CD4-positive, alpha-beta T cell (primary cell): ENCODE data around the gene HK3. TPM values are rescaled to one million over a fixed set of nuclear protein-coding genes. Genes with fewer than 3 reads are reported as not detected.

Experiments
- ATAC-seq: fragments of 200-7000 bp; cut with Tn5 transposase; one replicate; pipeline ENCODE4 v1.10.0; 2022; ENCODE audit warnings: mild to moderate bottlenecking; ENCODE audit not compliant: poor library complexity
- CTCF ChIA-PET: fragments of 350-600 bp; sonication (Branson Sonifier 250); formaldehyde crosslinking; loops from one replicate; lab custom pipeline; 2021; ENCODE audit warnings: antibody characterized with exemption, inconsistent platforms; lab: Charles Lee
- POLR2A ChIA-PET: fragments of 350-600 bp; sonication (Branson Sonifier 250); formaldehyde crosslinking; loops from one replicate; lab custom pipeline; 2021; ENCODE audit warnings: antibody characterized with exemption, inconsistent platforms; lab: Charles Lee
- DNase-seq, 14 experiments: peaks; one replicate each; pipeline ENCODE4 v3.0.0-alpha.2; 2013 to 2020; ENCODE audit warnings: mixed read lengths in 2 of 14
- H3K27ac ChIP-seq, 2 donors: one replicate each; pipeline versions ENCODE4 v1.5.1 to v1.7.0; 2013; ENCODE audit warnings: low read length in 2 of 2, low read depth in 1 of 2, mild to moderate bottlenecking in 1 of 2
- H3K27me3 ChIP-seq, 2 experiments: 1 replicate in 1 of 2; 2 replicates in 1 of 2; pipeline versions ENCODE4 v1.6.1 to v1.7.0; 2013; ENCODE audit warnings: low read length in 2 of 2, control low read depth in 1 of 2, mild to moderate bottlenecking in 1 of 2, moderate library complexity in 1 of 2; ENCODE audit not compliant: insufficient read depth in 2 of 2, control insufficient read depth in 1 of 2
- H3K36me3 ChIP-seq: one replicate; pipeline ENCODE4 v1.6.1; 2013; ENCODE audit warnings: low read length, control low read depth; ENCODE audit not compliant: insufficient read depth
- H3K4me1 ChIP-seq: one replicate; pipeline ENCODE4 v1.6.1; 2013; ENCODE audit warnings: low read length, control low read depth; ENCODE audit not compliant: insufficient read depth
- H3K4me3 ChIP-seq: one replicate; pipeline ENCODE4 v1.5.1; 2013; ENCODE audit warnings: mild to moderate bottlenecking, low read length, moderate library complexity
- H3K9me3 ChIP-seq, 2 experiments: 1 replicate in 1 of 2; 2 replicates in 1 of 2; pipeline versions ENCODE4 v1.6.1 to v1.7.0; 2013; ENCODE audit warnings: low read length in 2 of 2, mild to moderate bottlenecking in 2 of 2, control low read depth in 1 of 2, moderate library complexity in 1 of 2; ENCODE audit not compliant: control insufficient read depth in 1 of 2, insufficient read depth in 1 of 2
- H3K27ac Mint-ChIP-seq: one replicate; pipeline ENCODE4 v1.8.0; 2020; ENCODE audit warnings: mixed read lengths
- H3K27me3 Mint-ChIP-seq: one replicate; pipeline ENCODE4 v1.8.0; 2021; ENCODE audit warnings: mixed read lengths
- H3K36me3 Mint-ChIP-seq: one replicate; pipeline ENCODE4 v1.8.0; 2021; ENCODE audit warnings: low read depth, mixed read lengths
- H3K4me1 Mint-ChIP-seq: one replicate; pipeline ENCODE4 v1.8.0; 2021; ENCODE audit warnings: low read depth, mixed read lengths
- H3K4me3 Mint-ChIP-seq: one replicate; pipeline ENCODE4 v1.8.0; 2020; ENCODE audit warnings: mild to moderate bottlenecking, mixed read lengths
- H3K9me3 Mint-ChIP-seq: one replicate; pipeline ENCODE4 v1.8.0; 2020; ENCODE audit warnings: mixed read lengths
- CTCF ChIP-seq: fragments of 200-600 bp; IDR thresholded peaks from one replicate; pipeline ENCODE4 v1.8.0; 2022; ENCODE audit warnings: antibody characterized with exemption, mild to moderate bottlenecking
- intact Hi-C, 2 experiments: fragments of 100-400 bp; cut with DNase I in 1 of 2; cut with micrococcal nuclease in 1 of 2; formaldehyde crosslinking; loops; one replicate each; pipeline versions ENCODE4 v1.15.1 to v1.9.0; 2023 to 2025; cut with DNase I, micrococcal nuclease
- total RNA-seq, 174 experiments: library from RNA in 2 of 174; stranded (reverse) in 2 of 174; gene quantifications; one replicate each; pipeline ENCODE4 v1.2.3 and lab custom pipeline; 2021 to 2026

Gene HK3
- total RNA-seq, 2 experiments from 2014 or later, result 0.74 to 1.2 TPM

- Mint-ChIP-seq H3K4me1 (no peaks in the 10 kb centered on the region), H3K4me3 (no peak overlapping the region), H3K27me3 (no peaks in the 10 kb centered on the region), H3K27ac (no peak overlapping the region), H3K9me3 (no peaks in the 10 kb centered on the region), H3K36me3 (peaks cover 86% of the 10 kb centered on the region)
- H3K27me3 ChIP-seq, result no peaks in the 10 kb centered on the region
- intact Hi-C loops, result no loop called here
- ATAC-seq (no peak), DNase-seq (no peak)
- H3K27ac ChIP-seq, result no peak overlapping the region
- CTCF ChIA-PET, result interaction anchor here (0.5 kb wide), 1 partner anchor 26 kb away, joined by 3 read pairs; no protein-coding TSS in a partner anchor
- no peak overlapping the region for H3K4me3 ChIP-seq
- POLR2A ChIA-PET, result no interaction called here
- H3K36me3 ChIP-seq, result peaks cover 70% of the 10 kb centered on the region
- no peak for TF ChIP-seq CTCF
- H3K9me3 ChIP-seq, result no peaks in the 10 kb centered on the region
- H3K4me1 ChIP-seq, result no peaks in the 10 kb centered on the region
Observed at GRCh38 chr5:176944268-176944667, 45.1 kb upstream of the HK3 start.

DNA sequence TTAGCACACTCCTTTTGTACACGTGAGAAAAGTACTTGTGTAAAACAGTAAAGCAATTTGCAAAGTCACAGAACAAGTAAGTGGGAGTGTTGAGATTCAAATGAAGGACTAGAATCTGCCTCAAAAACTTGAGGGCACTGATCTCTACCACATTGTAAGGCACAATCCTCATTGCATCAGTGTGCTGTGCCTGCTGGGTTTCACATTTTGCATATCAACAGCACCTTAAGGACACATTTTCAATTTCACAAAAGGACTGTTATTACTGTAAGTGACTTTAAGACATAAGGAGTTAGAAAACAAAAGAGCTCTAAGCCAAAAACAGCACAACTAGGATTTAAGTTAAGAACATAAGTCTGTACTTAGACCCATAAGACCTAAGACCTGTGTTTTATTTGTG, 44.7 kb upstream of the HK3 start:
- Histone ChIP-seq H3K27me3 (no peaks in the 10 kb centered on the region), H3K4me3 (no peak overlapping the region), H3K4me1 (no peaks in the 10 kb centered on the region), H3K36me3 (peaks cover 67% of the 10 kb centered on the region), H3K27ac (no peak overlapping the region), H3K9me3 (no peaks in the 10 kb centered on the region)
- Mint-ChIP-seq H3K4me1 (no peaks in the 10 kb centered on the region), H3K9me3 (no peaks in the 10 kb centered on the region), H3K36me3 (peaks cover 86% of the 10 kb centered on the region), H3K4me3 (no peak overlapping the region), H3K27me3 (no peaks in the 10 kb centered on the region), H3K27ac (no peak overlapping the region)
- no peak for TF ChIP-seq CTCF
- ATAC-seq (no peak), DNase-seq (no peak)
- ChIA-PET CTCF (interaction anchor here (0.5 kb wide), 1 partner anchor 27 kb away, joined by 3 read pairs; no protein-coding TSS in a partner anchor), POLR2A (no interaction called here)
- intact Hi-C loops, result no loop called here

- ChIA-PET POLR2A (no interaction called here), CTCF (no interaction called here)
- Mint-ChIP-seq H3K27me3 (no peaks in the 10 kb centered on the region), H3K9me3 (no peaks in the 10 kb centered on the region), H3K27ac (no peak overlapping the region), H3K4me3 (no peak overlapping the region), H3K4me1 (no peaks in the 10 kb centered on the region), H3K36me3 (peaks cover 92% of the 10 kb centered on the region)
- no peak for TF ChIP-seq CTCF
- Histone ChIP-seq H3K9me3 (no peaks in the 10 kb centered on the region), H3K27me3 (no peaks in the 10 kb centered on the region), H3K27ac (no peak overlapping the region), H3K4me3 (no peak overlapping the region), H3K36me3 (peaks cover 63% of the 10 kb centered on the region), H3K4me1 (no peaks in the 10 kb centered on the region)
- intact Hi-C loops, result no loop called here
- DNase-seq (no peak), ATAC-seq (no peak)
Observed at GRCh38 chr5:176941951-176942350, 42.8 kb upstream of the HK3 start.
